Keratinocyte (primary cell): ENCODE results near the gene BHLHE23.
A peak's percentile ranks its signal among the peaks of the same experiment; 100 is the strongest.

Experiments
- CTCF ChIP-seq, 3 experiments: IDR thresholded peaks in 1 of 3; conservative IDR thresholded peaks in 1 of 3; optimal IDR thresholded peaks in 1 of 3; 2 replicates in 2 of 3; 3 replicates in 1 of 3; pipeline versions ENCODE3 to v1.5.1; 2011; ENCODE audit warnings: low read length in 3 of 3, mild to moderate bottlenecking in 3 of 3, moderate library complexity in 2 of 3, control low read depth in 1 of 3, inconsistent platforms in 1 of 3; ENCODE audit not compliant: insufficient read depth in 2 of 3; ENCODE audit errors: extremely low read depth in 1 of 3
- EZH2 ChIP-seq: IDR thresholded peaks from one replicate; pipeline ENCODE4 v1.6.1; 2012; ENCODE audit warnings: inconsistent platforms, mild to moderate bottlenecking, low read length, moderate library complexity

- TF ChIP-seq CTCF (optimal IDR thresholded peaks at IDR 0.05 in 1 of 3, IDR thresholded peaks at IDR 0.05 in 1 of 3, conservative IDR thresholded peaks at IDR 0.05 in 1 of 3; ENCODE audit: extremely low read depth in 1 of 3, insufficient read depth in 2 of 3, low read length in 3 of 3) (no peak), EZH2 (peak; percentile 35)
Measured at GRCh38 chr20:62980970-62981369, 25.8 kb downstream of the BHLHE23 start.
